ENCODE data around the gene FXYD4.
"Not testable (repeated sequence)": the region's sequence is repeated elsewhere in the genome, so short reads cannot be mapped to it uniquely, and the experiment has no call there.

FXYD4 gene

GRCh38 chr10:43371418-43371817 is at the start of gene FXYD4:
TSS of gene FXYD4 (plus strand) at chr10:43371636. CDS start at chr10:43373747, 2,111 bp downstream.
- no peak for DNase-seq

GRCh38 chr10:43322331-43322730 is 49.1 kb upstream of the FXYD4 start:
- DNase-seq: no peak

GRCh38 chr10:43322769-43323168 is 48.7 kb upstream of the FXYD4 start:
- DNase-seq: peak; percentile 77

- no peak for DNase-seq
These were observed 48.2 kb upstream of the FXYD4 start for GRCh38 chr10:43323245-43323644.

GRCh38 chr10:43324876-43325275 is 46.6 kb upstream of the FXYD4 start:
- no peak for DNase-seq

- no peak for DNase-seq
These were observed 44.3 kb upstream of the FXYD4 start for GRCh38 chr10:43327171-43327570.

GRCh38 chr10:43327986-43328385 is 43.5 kb upstream of the FXYD4 start:
- no peak for DNase-seq

- not testable (repeated sequence) for DNase-seq
These were observed 42.6 kb upstream of the FXYD4 start for GRCh38 chr10:43328810-43329209.

- DNase-seq: not testable (repeated sequence)
These were observed 42.1 kb upstream of the FXYD4 start for GRCh38 chr10:43329246-43329885.

GRCh38 chr10:43330049-43330823 is 41.2 kb upstream of the FXYD4 start:
- not testable (repeated sequence) for DNase-seq

GRCh38 chr10:43330824-43331127 is 40.7 kb upstream of the FXYD4 start:
- not testable (repeated sequence) for DNase-seq

GRCh38 chr10:43333653-43334052 is 37.8 kb upstream of the FXYD4 start:
- DNase-seq: no peak

- DNase-seq: no peak
These were observed 35.4 kb upstream of the FXYD4 start for GRCh38 chr10:43336061-43336460.

- DNase-seq: no peak
These were observed 34.7 kb upstream of the FXYD4 start for GRCh38 chr10:43336641-43337318.

- DNase-seq: not testable (repeated sequence)
These were observed 33.9 kb upstream of the FXYD4 start for GRCh38 chr10:43337536-43337935.

- DNase-seq: no peak
These were observed 33.3 kb upstream of the FXYD4 start for GRCh38 chr10:43338117-43338516.

GRCh38 chr10:43339136-43339535 is 32.3 kb upstream of the FXYD4 start:
- DNase-seq: no peak

- no peak for DNase-seq
These were observed 31.3 kb upstream of the FXYD4 start for GRCh38 chr10:43340101-43340500.

GRCh38 chr10:43340619-43341018 is 30.8 kb upstream of the FXYD4 start:
- DNase-seq: no peak

GRCh38 chr10:43341450-43341849 is 30.0 kb upstream of the FXYD4 start:
- DNase-seq: no peak

- DNase-seq: no peak
These were observed 28.9 kb upstream of the FXYD4 start for GRCh38 chr10:43342279-43343125.

GRCh38 chr10:43343126-43343525 is 28.3 kb upstream of the FXYD4 start:
- DNase-seq: no peak

- DNase-seq: no peak
These were observed 27.4 kb upstream of the FXYD4 start for GRCh38 chr10:43344051-43344450.

Data from stimulated activated CD4-positive, alpha-beta T cell treated with anti-CD3 and anti-CD28 coated beads, Interleukin-12 subunit alpha, Interleukin-12 subunit beta, amount 100 ng/mL, for 4 hours (primary cell).